HepG2 (cell line): ENCODE measurements around the gene FLVCR1. TPM values are rescaled to one million over a fixed set of nuclear protein-coding genes. Genes with fewer than 3 reads are reported as not detected.

Experiments
- ATAC-seq: fragments of 200-7000 bp; cut with Tn5 transposase; 3 replicates; pipeline ENCODE4 v1.9.1; 2020; ENCODE audit warnings: mild to moderate bottlenecking, moderate library complexity
- BruUV-seq: library from RNA; stranded (reverse); fragments of 400-500 nt; replicated peaks from 2 replicates; lab custom pipeline; 2021; lab: Mats Ljungman, UMichigan
- CTCF ChIA-PET: fragments of 300-600 bp; formaldehyde crosslinking; extraction: SDS; loops from one replicate; lab custom pipeline; 2021; ENCODE audit warnings: low total read pairs, inconsistent platforms, low intra/inter-chr PET ratio; lab: Yijun Ruan, JAX
- POLR2A ChIA-PET: fragments of 350-600 bp; sonication (Branson Sonifier 250); formaldehyde crosslinking; loops from one replicate; lab custom pipeline; 2020; ENCODE audit warnings: antibody characterized with exemption, inconsistent platforms; lab: Yijun Ruan, JAX
- DNase-seq: peaks from one replicate; pipeline ENCODE4 v3.0.0-alpha.2; 2015; ENCODE audit warnings: low spot score
- FAIRE-seq: peaks from 3 replicates; lab custom pipeline; 2011; peaks lifted over from hg19 to GRCh38; lab: Jason Lieb, UNC
- H2AFZ ChIP-seq: one replicate; pipeline ENCODE4 v1.6.1; 2011; ENCODE audit warnings: low read length, inconsistent platforms
- H3K27ac ChIP-seq: fragments of 300-600 bp; 3 replicates; pipeline ENCODE4 v1.8.0; 2011; ENCODE audit warnings: mixed run types, mild to moderate bottlenecking, mixed read lengths, low read length, inconsistent platforms; ENCODE audit not compliant: insufficient read depth; ENCODE audit errors: extremely low read length
- H3K27me3 ChIP-seq, 2 experiments: fragments of 200-600 bp in 1 of 2; 2 replicates in 1 of 2; 3 replicates in 1 of 2; pipeline versions ENCODE4 v1.6.0 to v1.8.0; 2011; ENCODE audit warnings: low read length in 2 of 2, mild to moderate bottlenecking in 2 of 2, moderate library complexity in 2 of 2, inconsistent platforms in 1 of 2; ENCODE audit not compliant: insufficient read depth in 2 of 2, control insufficient read depth in 1 of 2
- H3K36me3 ChIP-seq, 2 experiments: fragments of 200-600 bp in 1 of 2; replicated peaks in 1 of 2; 2 replicates in 1 of 2; 3 replicates in 1 of 2; pipeline versions ENCODE4 v1.5.1 to v1.8.0; 2011; ENCODE audit warnings: low read length in 2 of 2, inconsistent platforms in 1 of 2; ENCODE audit not compliant: insufficient read depth in 2 of 2, control insufficient read depth in 1 of 2
- H3K4me1 ChIP-seq: 2 replicates; pipeline ENCODE4 v1.5.1; 2012; ENCODE audit warnings: low read length, inconsistent platforms; ENCODE audit not compliant: insufficient read depth
- H3K4me2 ChIP-seq: 2 replicates; pipeline ENCODE4 v1.6.0; 2011; ENCODE audit warnings: low read depth, low read length, inconsistent platforms
- H3K4me3 ChIP-seq, 3 experiments: fragments of 200-600 bp in 1 of 3; sonication (generic), shearing (Covaris generic) in 1 of 3; replicated peaks in 1 of 3; 2 replicates each; pipeline ENCODE4 v1.5.1; 2011 to 2016; ENCODE audit warnings: low read length in 3 of 3, inconsistent platforms in 2 of 3, low read depth in 2 of 3, mild to moderate bottlenecking in 2 of 3, control low read depth in 1 of 3, mixed read lengths in 1 of 3; ENCODE audit not compliant: insufficient read depth in 1 of 3
- H3K79me2 ChIP-seq: one replicate; pipeline ENCODE4 v1.6.1; 2011; ENCODE audit warnings: low read length, inconsistent platforms; ENCODE audit not compliant: insufficient read depth
- H3K9ac ChIP-seq: 2 replicates; pipeline ENCODE4 v1.6.0; 2011; ENCODE audit warnings: mild to moderate bottlenecking, low read depth, low read length, inconsistent platforms; ENCODE audit not compliant: insufficient read depth
- H3K9me3 ChIP-seq: 2 replicates; pipeline ENCODE4 v1.5.1; 2012; ENCODE audit warnings: mild to moderate bottlenecking, low read length
- H4K20me1 ChIP-seq: 2 replicates; pipeline ENCODE4 v1.6.0; 2011; ENCODE audit warnings: inconsistent platforms, mild to moderate bottlenecking, low read length, moderate library complexity; ENCODE audit not compliant: insufficient read depth
- HNRNPH1 ChIP-seq: fragments of 200-400 bp; formaldehyde crosslinking; optimal IDR thresholded peaks from 2 replicates; pipeline ENCODE3; 2017; ENCODE audit warnings: mild to moderate bottlenecking, low read depth, low read length
- KAT7 ChIP-seq: IDR thresholded peaks from 2 replicates; pipeline ENCODE4 v1.6.1; 2018; ENCODE audit warnings: borderline replicate concordance, missing compliant biosample characterization
- MEF2D ChIP-seq: sonication (generic); formaldehyde crosslinking; IDR thresholded peaks from 2 replicates; pipeline ENCODE4 v1.5.1; 2020; ENCODE audit warnings: mild to moderate bottlenecking, missing genetic modification reagents
- PRPF4 ChIP-seq: fragments of 200-400 bp; formaldehyde crosslinking; IDR thresholded peaks from 2 replicates; pipeline ENCODE4 v1.6.1; 2016; ENCODE audit warnings: low read length, low read depth; ENCODE audit not compliant: poor library complexity, severe bottlenecking
- STAT6 ChIP-seq: sonication (generic); formaldehyde crosslinking; IDR thresholded peaks from 2 replicates; pipeline ENCODE4 v1.4.0; 2020; ENCODE audit warnings: missing genetic modification reagents, mild to moderate bottlenecking, borderline replicate concordance
- TEAD2 ChIP-seq: sonication (generic); formaldehyde crosslinking; IDR thresholded peaks from 2 replicates; pipeline ENCODE4 v1.9.0; 2021; ENCODE audit warnings: missing genetic modification reagents
- ZNF652 ChIP-seq: IDR thresholded peaks from 2 replicates; pipeline ENCODE4 v1.6.1; 2016; ENCODE audit warnings: low read depth, borderline replicate concordance
- ZNF737 ChIP-seq: sonication (generic); formaldehyde crosslinking; IDR thresholded peaks from 2 replicates; pipeline ENCODE4 v1.5.0; 2020; ENCODE audit warnings: missing genetic modification reagents, mild to moderate bottlenecking, borderline replicate concordance
- WGBS: methylation state at CpG from one replicate; pipeline ENCODE4 v1.1.6; 2017; ENCODE audit warnings: low lambda C conversion rate; 5-methylcytosine and 5-hydroxymethylcytosine counted together
- in situ Hi-C: cut with HindIII; loops from 2 replicates; pipeline ENCODE4 v1.10.0; 2017; ENCODE audit warnings: low pct_unique_long_range_greater_than_20kb; ENCODE audit not compliant: extremely low pct_ligation_motif_present
- intact Hi-C: fragments of 100-400 bp; cut with micrococcal nuclease; formaldehyde crosslinking; loops from one replicate; pipeline ENCODE4 v1.10.0; 2022; ENCODE audit not compliant: unreplicated experiment
- polyA plus RNA-seq, 8 experiments: library from polyadenylated mRNA; depleted of rRNA in 3 of 8; stranded (reverse) in 7 of 8; unstranded in 1 of 8; fragments of >200 nt; fragmentation: Illumina TruSeq in 4 of 8; extraction: Trizol in 4 of 8; gene quantifications; 2 replicates each; pipeline versions ENCODE4 v1.2.1 to v1.2.3, GENCODE V29; 2011 to 2016; ENCODE audit warnings: low read depth in 4 of 8, missing spikeins in 1 of 8, mixed read lengths in 1 of 8; ENCODE audit not compliant: insufficient read depth in 1 of 8
- total RNA-seq, 5 experiments: library from RNA; depleted of rRNA; stranded (reverse); fragments of >200 nt; fragmentation: Illumina TruSeq; extraction: Trizol; gene quantifications; 2 replicates each; pipeline ENCODE4 v1.2.3, GENCODE V29; 2016; ENCODE audit warnings: low read depth in 1 of 5
- TF ChIP-seq, protein P1 (sequence below): sonication (generic); formaldehyde crosslinking; IDR thresholded peaks from 2 replicates; pipeline ENCODE4 v1.4.0; 2020; ENCODE audit warnings: missing genetic modification reagents, borderline replicate concordance
- TF ChIP-seq, protein P2 (sequence below): IDR thresholded peaks from 2 replicates; pipeline ENCODE4 v1.6.1; 2016; ENCODE audit warnings: missing compliant biosample characterization, missing genetic modification reagents, borderline replicate concordance

Gene FLVCR1
- total and polyA plus RNA-seq, 2 of the 13 experiments (the other 11 are each of a cell fraction or from before 2014, with no cell fraction given): 14.8 to 39.8 TPM

DNA sequence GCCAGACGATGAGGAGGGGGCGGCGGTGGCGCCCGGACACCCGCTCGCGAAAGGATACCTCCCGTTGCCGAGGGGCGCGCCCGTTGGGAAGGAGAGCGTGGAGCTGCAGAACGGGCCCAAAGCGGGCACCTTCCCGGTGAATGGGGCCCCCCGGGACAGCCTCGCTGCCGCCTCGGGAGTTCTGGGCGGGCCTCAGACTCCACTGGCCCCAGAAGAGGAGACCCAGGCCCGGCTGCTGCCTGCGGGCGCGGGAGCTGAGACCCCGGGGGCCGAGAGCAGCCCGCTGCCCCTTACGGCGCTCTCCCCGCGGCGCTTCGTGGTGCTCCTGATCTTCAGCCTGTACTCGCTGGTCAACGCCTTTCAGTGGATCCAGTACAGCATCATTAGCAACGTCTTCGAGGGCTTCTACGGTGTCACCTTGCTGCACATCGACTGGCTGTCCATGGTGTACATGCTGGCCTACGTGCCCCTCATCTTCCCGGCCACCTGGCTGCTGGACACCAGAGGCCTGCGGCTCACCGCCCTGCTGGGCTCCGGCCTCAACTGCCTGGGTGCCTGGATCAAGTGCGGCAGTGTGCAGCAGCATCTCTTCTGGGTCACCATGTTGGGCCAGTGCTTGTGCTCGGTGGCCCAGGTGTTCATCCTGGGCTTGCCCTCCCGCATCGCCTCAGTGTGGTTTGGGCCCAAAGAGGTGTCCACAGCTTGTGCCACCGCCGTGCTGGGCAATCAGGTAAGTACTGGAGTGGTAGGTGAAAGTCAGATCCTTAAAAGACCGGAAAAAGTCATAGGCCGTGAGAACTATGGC lies 588 bp downstream of the FLVCR1 start:
- WGBS: under 1% methylated on average over 23 of the region's 54 CpGs
- Histone ChIP-seq H3K36me3 (0 out of 5 replicates have a peak, but pooled peaks cover 0 to under 1% of the 10 kb centered on the region in 2 experiments), H3K4me1 (peaks cover 68% of the 10 kb centered on the region), H2AFZ (no peak overlapping the region), H3K4me2 (peak overlapping the region; percentile 75), H3K9ac (peak overlapping the region; percentile 80), H3K27me3 (no peaks in the 10 kb centered on the region; a peak in 1 of 5 replicates), H4K20me1 (peaks cover 12% of the 10 kb centered on the region), H3K4me3 (peak overlapping the region; percentile 74 to 93 (median 90)), H3K9me3 (no peaks in the 10 kb centered on the region), H3K27ac (peak overlapping the region; percentile 96), H3K79me2 (peaks cover 55% of the 10 kb centered on the region)
- POLR2A ChIA-PET: interaction anchor here (1.0 to 7.2 kb wide), 20 partner anchors 9 to 250 kb away, joined by 3 to 80 read pairs (median 7); partner anchors contain the start of genes ATF3, NSL1, SPATA45 and TATDN3
- intact Hi-C loops (no loop called here), in situ Hi-C loops (loop anchor here (5.0 kb wide), 1 partner anchor 41 kb away; no protein-coding TSS in a partner anchor)
- DNase-seq: peak; percentile 18
- TSS peak; percentile 57 for BruUV-seq
- FAIRE-seq: peak; percentile 30
- ATAC-seq: peak; percentile 46
- CTCF ChIA-PET: no interaction called here
- TF ChIP-seq MEF2D (CRISPR knock-in tag) (0 out of 2 replicates have a peak, but pooled peaks have one; percentile 14), TEAD2 (no peak), STAT6 (CRISPR knock-in tag) (no peak), HNRNPH1 (no peak), KAT7 (CRISPR knock-in tag) (peak; percentile 77), ZNF737 (CRISPR knock-in tag) (peak; percentile 87; the same call in 1 of the 2 replicates), PRPF4 (no peak), ZNF652 (no peak)
- TF ChIP-seq, protein P1, sequence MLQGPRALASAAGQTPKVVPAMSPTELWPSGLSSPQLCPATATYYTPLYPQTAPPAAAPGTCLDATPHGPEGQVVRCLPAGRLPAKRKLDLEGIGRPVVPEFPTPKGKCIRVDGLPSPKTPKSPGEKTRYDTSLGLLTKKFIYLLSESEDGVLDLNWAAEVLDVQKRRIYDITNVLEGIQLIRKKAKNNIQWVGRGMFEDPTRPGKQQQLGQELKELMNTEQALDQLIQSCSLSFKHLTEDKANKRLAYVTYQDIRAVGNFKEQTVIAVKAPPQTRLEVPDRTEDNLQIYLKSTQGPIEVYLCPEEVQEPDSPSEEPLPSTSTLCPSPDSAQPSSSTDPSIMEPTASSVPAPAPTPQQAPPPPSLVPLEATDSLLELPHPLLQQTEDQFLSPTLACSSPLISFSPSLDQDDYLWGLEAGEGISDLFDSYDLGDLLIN (CRISPR knock-in tag): 0 out of 2 replicates have a peak, but pooled peaks have one; percentile 54
- TF ChIP-seq, protein P2, sequence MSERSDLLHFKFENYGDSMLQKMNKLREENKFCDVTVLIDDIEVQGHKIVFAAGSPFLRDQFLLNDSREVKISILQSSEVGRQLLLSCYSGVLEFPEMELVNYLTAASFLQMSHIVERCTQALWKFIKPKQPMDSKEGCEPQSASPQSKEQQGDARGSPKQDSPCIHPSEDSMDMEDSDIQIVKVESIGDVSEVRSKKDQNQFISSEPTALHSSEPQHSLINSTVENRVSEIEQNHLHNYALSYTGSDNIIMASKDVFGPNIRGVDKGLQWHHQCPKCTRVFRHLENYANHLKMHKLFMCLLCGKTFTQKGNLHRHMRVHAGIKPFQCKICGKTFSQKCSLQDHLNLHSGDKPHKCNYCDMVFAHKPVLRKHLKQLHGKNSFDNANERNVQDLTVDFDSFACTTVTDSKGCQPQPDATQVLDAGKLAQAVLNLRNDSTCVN: peak; percentile 29; the same call in 1 of the 2 replicates
